IMR-90 (cell line): Measurements from ENCODE around the gene ATP1A1. TPM values are rescaled to one million over a fixed set of nuclear protein-coding genes. Genes with fewer than 3 reads are reported as not detected.

ENCODE experiments used
- ATAC-seq: fragments of 200-7000 bp; cut with Tn5 transposase; 2 replicates; pipeline ENCODE4 v1.9.1; 2020; ENCODE audit warnings: low read depth, mild to moderate bottlenecking, moderate library complexity
- BruUV-seq: library from RNA; stranded (reverse); fragments of 400-500 nt; replicated peaks from 2 replicates; lab custom pipeline; 2021; lab: Mats Ljungman, UMichigan
- CTCF ChIA-PET: fragments of 300-600 bp; formaldehyde crosslinking; extraction: SDS; loops from one replicate; lab custom pipeline; 2021; ENCODE audit warnings: antibody characterized with exemption; lab: Yijun Ruan, JAX
- POLR2A ChIA-PET: fragments of 300-600 bp; sonication (Branson Sonifier 250); formaldehyde crosslinking; loops from one replicate; lab custom pipeline; 2022; ENCODE audit warnings: antibody characterized with exemption; ENCODE audit not compliant: unreplicated experiment; lab: Charles Lee
- DNase-seq: peaks from one replicate; pipeline ENCODE4 v3.0.0; 2013
- H2AFZ ChIP-seq: replicated peaks from 2 replicates; pipeline ENCODE3; 2013; ENCODE audit warnings: low read length, mild to moderate bottlenecking; ENCODE audit not compliant: poor library complexity
- H2AK5ac ChIP-seq: 2 replicates; pipeline ENCODE4 v1.6.1; 2013; ENCODE audit warnings: low read depth, low read length, inconsistent platforms
- H2AK9ac ChIP-seq: replicated peaks from 2 replicates; pipeline ENCODE3; 2013; ENCODE audit warnings: mild to moderate bottlenecking, low read depth, low read length, moderate library complexity; ENCODE audit not compliant: poor library complexity
- H2BK120ac ChIP-seq: 2 replicates; pipeline ENCODE4 v1.6.1; 2013; ENCODE audit warnings: low read depth, low read length, inconsistent platforms
- H2BK15ac ChIP-seq: 3 replicates; pipeline ENCODE4 v1.6.1; 2013; ENCODE audit warnings: low read depth, low read length, inconsistent platforms
- H2BK20ac ChIP-seq: 2 replicates; pipeline ENCODE4 v1.6.1; 2013; ENCODE audit warnings: low read depth, mild to moderate bottlenecking, inconsistent platforms, low read length, moderate library complexity
- H2BK5ac ChIP-seq: 2 replicates; pipeline ENCODE4 v1.6.1; 2013; ENCODE audit warnings: mild to moderate bottlenecking, low read depth, low read length, inconsistent platforms; ENCODE audit not compliant: poor library complexity, severe bottlenecking
- H3K14ac ChIP-seq: replicated peaks from 2 replicates; pipeline ENCODE4 v1.6.1; 2013; ENCODE audit warnings: low read depth, low read length, inconsistent platforms
- H3K18ac ChIP-seq: 2 replicates; pipeline ENCODE4 v1.6.1; 2013; ENCODE audit warnings: low read depth, low read length, control low read depth
- H3K23ac ChIP-seq: 2 replicates; pipeline ENCODE4 v1.6.1; 2013; ENCODE audit warnings: low read depth, low read length, inconsistent platforms
- H3K27ac ChIP-seq: 2 replicates; pipeline ENCODE4 v1.5.1; 2013; ENCODE audit warnings: mild to moderate bottlenecking, control low read depth, low read length; ENCODE audit not compliant: insufficient read depth
- H3K27me3 ChIP-seq: 2 replicates; pipeline ENCODE4 v1.6.1; 2013; ENCODE audit warnings: low read length; ENCODE audit not compliant: control insufficient read depth, insufficient read depth
- H3K36me3 ChIP-seq: 2 replicates; pipeline ENCODE4 v1.6.1; 2013; ENCODE audit warnings: low read length, mixed read lengths; ENCODE audit not compliant: control insufficient read depth, insufficient read depth
- H3K4ac ChIP-seq: 2 replicates; pipeline ENCODE4 v1.6.1; 2013; ENCODE audit warnings: low read depth, low read length, inconsistent platforms
- H3K4me1 ChIP-seq: 2 replicates; pipeline ENCODE4 v1.6.1; 2013; ENCODE audit warnings: low read length, mixed read lengths; ENCODE audit not compliant: control insufficient read depth, insufficient read depth
- H3K4me2 ChIP-seq: 2 replicates; pipeline ENCODE4 v1.6.1; 2013; ENCODE audit warnings: low read depth, mild to moderate bottlenecking, control low read depth, low read length, moderate library complexity
- H3K4me3 ChIP-seq: 2 replicates; pipeline ENCODE4 v1.5.1; 2013; ENCODE audit warnings: low read depth, mild to moderate bottlenecking, control low read depth, low read length, moderate library complexity; ENCODE audit not compliant: insufficient read depth
- H3K56ac ChIP-seq: 2 replicates; pipeline ENCODE4 v1.6.1; 2013; ENCODE audit warnings: low read length, inconsistent platforms; ENCODE audit not compliant: insufficient read depth; ENCODE audit errors: extremely low read depth
- H3K79me1 ChIP-seq, 2 experiments: 2 replicates each; pipeline ENCODE4 v1.6.1; 2013; ENCODE audit warnings: low read length in 2 of 2, inconsistent platforms in 1 of 2, low read depth in 1 of 2
- H3K9ac ChIP-seq: 2 replicates; pipeline ENCODE4 v1.6.1; 2013; ENCODE audit warnings: low read depth, low read length, control low read depth
- H3K9me1 ChIP-seq: 2 replicates; pipeline ENCODE4 v1.6.1; 2013; ENCODE audit warnings: low read length, inconsistent platforms; ENCODE audit not compliant: insufficient read depth
- H3K9me3 ChIP-seq: 2 replicates; pipeline ENCODE4 v1.6.1; 2013; ENCODE audit warnings: low read length; ENCODE audit not compliant: control insufficient read depth, insufficient read depth
- H4K20me1 ChIP-seq: 2 replicates; pipeline ENCODE4 v1.6.1; 2013; ENCODE audit warnings: low read length, inconsistent platforms; ENCODE audit not compliant: insufficient read depth
- H4K5ac ChIP-seq: 2 replicates; pipeline ENCODE4 v1.6.1; 2013; ENCODE audit warnings: mild to moderate bottlenecking, low read depth, low read length, control low read depth
- H4K8ac ChIP-seq, 2 experiments: 2 replicates each; pipeline ENCODE4 v1.6.1; 2013; ENCODE audit warnings: low read depth in 2 of 2, low read length in 2 of 2, control low read depth in 1 of 2, inconsistent platforms in 1 of 2
- H4K91ac ChIP-seq: 2 replicates; pipeline ENCODE4 v1.6.1; 2013; ENCODE audit warnings: low read depth, low read length, inconsistent platforms; ENCODE audit not compliant: insufficient read depth
- BHLHE40 ChIP-seq: fragments of 150-350 bp; IDR thresholded peaks from 2 replicates; pipeline ENCODE4 v1.6.1; 2016; ENCODE audit warnings: mild to moderate bottlenecking, low read depth, low read length
- CHD1 ChIP-seq: IDR thresholded peaks from 2 replicates; pipeline ENCODE4 v1.6.1; 2012; ENCODE audit warnings: low read depth, low read length, improper control_type of control experiment
- FOS ChIP-seq: fragments of 150-350 bp; IDR thresholded peaks from 2 replicates; pipeline ENCODE4 v1.6.1; 2016; ENCODE audit warnings: low read depth, low read length
- MAFK ChIP-seq: IDR thresholded peaks from 2 replicates; pipeline ENCODE4 v1.6.1; 2012; ENCODE audit warnings: low read depth, low read length, improper control_type of control experiment
- MXI1 ChIP-seq: IDR thresholded peaks from 2 replicates; pipeline ENCODE4 v1.6.1; 2012; ENCODE audit warnings: low read depth, mild to moderate bottlenecking, low read length, moderate library complexity, borderline replicate concordance
- NFE2L2 ChIP-seq: fragments of 150-350 bp; IDR thresholded peaks from 2 replicates; pipeline ENCODE4 v1.6.1; 2016; ENCODE audit warnings: low read depth, mild to moderate bottlenecking, low read length
- POLR2A ChIP-seq: IDR thresholded peaks from 2 replicates; pipeline ENCODE4 v1.6.1; 2012; ENCODE audit warnings: mild to moderate bottlenecking, low read depth, low read length
- RCOR1 ChIP-seq: IDR thresholded peaks from 2 replicates; pipeline ENCODE4 v1.6.1; 2012; ENCODE audit warnings: mild to moderate bottlenecking, low read length, improper control_type of control experiment; ENCODE audit not compliant: insufficient replicate concordance
- RFX5 ChIP-seq: IDR thresholded peaks from 2 replicates; pipeline ENCODE4 v1.8.0; 2012; ENCODE audit warnings: low read depth, mild to moderate bottlenecking, low read length, moderate library complexity
- SMC3 ChIP-seq: fragments of 150-350 bp; IDR thresholded peaks from 2 replicates; pipeline ENCODE4 v1.6.1; 2016; ENCODE audit warnings: low read depth, mild to moderate bottlenecking, antibody characterized with exemption, low read length, moderate library complexity
- WGBS, 2 experiments: methylation state at CpG; one replicate each; pipeline versions ENCODE4 v1.1.5 to v1.1.7; 2013; ENCODE audit warnings: missing lambda C conversion rate in 2 of 2; ENCODE audit not compliant: insufficient read length in 1 of 2; ENCODE audit errors: extremely low coverage in 2 of 2; 5-methylcytosine and 5-hydroxymethylcytosine counted together
- dilution Hi-C: fragments of 300-500 bp; cut with HindIII; formaldehyde crosslinking; loops from one replicate; pipeline ENCODE4 v1.14.3; 2018; ENCODE audit warnings: low sequenced_read_pairs; ENCODE audit not compliant: unreplicated experiment
- in situ Hi-C: fragments of 300-500 bp; cut with MboI; formaldehyde crosslinking; loops from 3 replicates; pipeline ENCODE4 v1.14.3; 2019; ENCODE audit warnings: low sequenced_read_pairs, inconsistent platforms, mixed read lengths
- intact Hi-C: fragments of 100-400 bp; cut with micrococcal nuclease; formaldehyde crosslinking; loops from 2 replicates; pipeline ENCODE4 v1.10.0; 2022
- polyA plus RNA-seq, 3 experiments: library from polyadenylated mRNA; depleted of rRNA; stranded (reverse); fragments of >200 nt; gene quantifications; 2 replicates each; pipeline ENCODE4 v1.2.3, GENCODE V29; 2012; ENCODE audit warnings: low replicate concordance in 1 of 3
- total RNA-seq: library from RNA; depleted of rRNA; stranded (reverse); fragments of >200 nt; gene quantifications from 2 replicates; pipeline ENCODE4 v1.2.3, GENCODE V29; 2012
- TF ChIP-seq, protein P1 (sequence below): conservative IDR thresholded peaks from 2 replicates; pipeline ENCODE4 v1.5.1; 2012; ENCODE audit warnings: mild to moderate bottlenecking, low read depth, low read length, improper control_type of control experiment
- TF ChIP-seq, protein P2 (sequence below): fragments of 150-350 bp; IDR thresholded peaks from 2 replicates; pipeline ENCODE4 v1.6.1; 2016; ENCODE audit warnings: low read depth, mild to moderate bottlenecking, low read length, moderate library complexity, borderline replicate concordance

The ATP1A1 gene
- total and polyA plus RNA-seq, 2 of the 4 experiments (the other 2 are of a cell fraction) = 116 to 125 TPM

DNA sequence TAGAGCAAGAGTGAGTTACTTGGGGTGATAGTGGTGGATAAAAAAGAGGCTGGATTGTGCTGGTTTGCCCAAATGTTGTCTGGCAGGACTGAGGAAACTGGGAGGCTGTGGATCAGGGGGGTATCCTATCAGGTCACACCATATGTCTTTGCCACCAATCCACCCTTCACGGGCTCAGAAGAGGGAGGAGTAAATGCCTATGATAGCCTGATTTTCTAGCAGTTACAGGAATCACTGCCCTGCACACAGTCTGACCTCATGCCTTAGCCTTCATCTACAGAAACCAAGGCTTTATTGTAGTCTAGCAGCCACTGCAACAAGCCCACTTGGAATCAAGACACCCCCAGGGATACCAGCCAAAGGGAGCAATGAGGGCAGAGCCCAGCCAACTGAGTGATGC, 51.8 kb downstream of the ATP1A1 start:
- Histone ChIP-seq H4K5ac (no peak overlapping the region), H3K36me3 (no peaks in the 10 kb centered on the region), H3K4me1 (no peaks in the 10 kb centered on the region), H3K4ac (no peak overlapping the region), H3K9me3 (no peaks in the 10 kb centered on the region), H3K14ac (no peak overlapping the region), H3K27me3 (peaks cover 15% of the 10 kb centered on the region), H2BK15ac (no peak overlapping the region), H2BK20ac (no peak overlapping the region), H3K9me1 (no peaks in the 10 kb centered on the region), H4K20me1 (no peaks in the 10 kb centered on the region), H2AK9ac (no peak overlapping the region), H3K4me2 (no peak overlapping the region), H2BK120ac (no peak overlapping the region), H3K79me1 (no peaks in the 10 kb centered on the region), H2AFZ (no peak overlapping the region), H4K8ac (no peak overlapping the region), H3K56ac (no peak overlapping the region), H2AK5ac (no peak overlapping the region), H3K23ac (no peak overlapping the region), H2BK5ac (no peak overlapping the region), H3K4me3 (no peak overlapping the region), H3K9ac (no peak overlapping the region), H4K91ac (no peak overlapping the region), H3K27ac (no peak overlapping the region), H3K18ac (no peak overlapping the region)
- no peak for TF ChIP-seq NFE2L2
- TF ChIP-seq RFX5 = no peak
- TF ChIP-seq RCOR1 = no peak
- TF ChIP-seq MAFK = no peak
- TF ChIP-seq CHD1 = no peak
- TF ChIP-seq, protein P1, sequence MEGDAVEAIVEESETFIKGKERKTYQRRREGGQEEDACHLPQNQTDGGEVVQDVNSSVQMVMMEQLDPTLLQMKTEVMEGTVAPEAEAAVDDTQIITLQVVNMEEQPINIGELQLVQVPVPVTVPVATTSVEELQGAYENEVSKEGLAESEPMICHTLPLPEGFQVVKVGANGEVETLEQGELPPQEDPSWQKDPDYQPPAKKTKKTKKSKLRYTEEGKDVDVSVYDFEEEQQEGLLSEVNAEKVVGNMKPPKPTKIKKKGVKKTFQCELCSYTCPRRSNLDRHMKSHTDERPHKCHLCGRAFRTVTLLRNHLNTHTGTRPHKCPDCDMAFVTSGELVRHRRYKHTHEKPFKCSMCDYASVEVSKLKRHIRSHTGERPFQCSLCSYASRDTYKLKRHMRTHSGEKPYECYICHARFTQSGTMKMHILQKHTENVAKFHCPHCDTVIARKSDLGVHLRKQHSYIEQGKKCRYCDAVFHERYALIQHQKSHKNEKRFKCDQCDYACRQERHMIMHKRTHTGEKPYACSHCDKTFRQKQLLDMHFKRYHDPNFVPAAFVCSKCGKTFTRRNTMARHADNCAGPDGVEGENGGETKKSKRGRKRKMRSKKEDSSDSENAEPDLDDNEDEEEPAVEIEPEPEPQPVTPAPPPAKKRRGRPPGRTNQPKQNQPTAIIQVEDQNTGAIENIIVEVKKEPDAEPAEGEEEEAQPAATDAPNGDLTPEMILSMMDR = no peak
- no peak for TF ChIP-seq FOS
- TF ChIP-seq BHLHE40 = no peak
- no peak for TF ChIP-seq SMC3
- TF ChIP-seq, protein P2, sequence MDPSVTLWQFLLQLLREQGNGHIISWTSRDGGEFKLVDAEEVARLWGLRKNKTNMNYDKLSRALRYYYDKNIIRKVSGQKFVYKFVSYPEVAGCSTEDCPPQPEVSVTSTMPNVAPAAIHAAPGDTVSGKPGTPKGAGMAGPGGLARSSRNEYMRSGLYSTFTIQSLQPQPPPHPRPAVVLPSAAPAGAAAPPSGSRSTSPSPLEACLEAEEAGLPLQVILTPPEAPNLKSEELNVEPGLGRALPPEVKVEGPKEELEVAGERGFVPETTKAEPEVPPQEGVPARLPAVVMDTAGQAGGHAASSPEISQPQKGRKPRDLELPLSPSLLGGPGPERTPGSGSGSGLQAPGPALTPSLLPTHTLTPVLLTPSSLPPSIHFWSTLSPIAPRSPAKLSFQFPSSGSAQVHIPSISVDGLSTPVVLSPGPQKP = no peak
- no peak for TF ChIP-seq POLR2A
- TF ChIP-seq MXI1 = no peak
- no peak for DNase-seq
- intact Hi-C loops = loop anchor here (2.0 kb wide), 1 partner anchor 20 kb away; no protein-coding TSS in a partner anchor
- POLR2A ChIA-PET = no interaction called here
- no TSS peak for BruUV-seq
- dilution Hi-C loops = no loop called here
- WGBS, 2 experiments = no CpG with 5 or more reads among the region's 1 CpG
- ATAC-seq = no peak
- in situ Hi-C loops = no loop called here
- CTCF ChIA-PET = no interaction called here
